ENCODE data around the gene CUL3.

CUL3 gene

GRCh38 chr2:224426656-224427055 lies 158.5 kb downstream of the CUL3 start:
- no peak for DNase-seq (ENCODE audit: low spot score)

DNA sequence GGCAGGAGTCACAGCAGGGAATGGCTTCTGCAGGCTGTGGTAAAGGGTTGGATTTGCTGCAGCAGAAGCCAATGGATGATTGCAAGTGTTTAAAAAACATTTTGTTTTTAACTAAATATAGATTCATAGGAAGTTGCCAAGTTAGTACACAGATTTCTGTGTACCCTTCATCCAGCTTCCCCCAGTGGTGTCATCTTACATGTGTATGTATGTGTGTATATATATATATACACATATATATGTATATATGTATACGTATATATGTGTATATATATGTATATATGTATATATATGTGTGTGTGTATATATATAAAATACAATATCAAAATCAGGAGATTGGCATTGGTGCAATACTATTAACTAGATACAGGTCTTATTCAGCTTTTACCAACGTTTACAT lies 164.1 kb downstream of the CUL3 start:
- no peak for DNase-seq (ENCODE audit: low spot score)
